ENCODE results near the gene SEMA5B.

SEMA5B gene

DNA sequence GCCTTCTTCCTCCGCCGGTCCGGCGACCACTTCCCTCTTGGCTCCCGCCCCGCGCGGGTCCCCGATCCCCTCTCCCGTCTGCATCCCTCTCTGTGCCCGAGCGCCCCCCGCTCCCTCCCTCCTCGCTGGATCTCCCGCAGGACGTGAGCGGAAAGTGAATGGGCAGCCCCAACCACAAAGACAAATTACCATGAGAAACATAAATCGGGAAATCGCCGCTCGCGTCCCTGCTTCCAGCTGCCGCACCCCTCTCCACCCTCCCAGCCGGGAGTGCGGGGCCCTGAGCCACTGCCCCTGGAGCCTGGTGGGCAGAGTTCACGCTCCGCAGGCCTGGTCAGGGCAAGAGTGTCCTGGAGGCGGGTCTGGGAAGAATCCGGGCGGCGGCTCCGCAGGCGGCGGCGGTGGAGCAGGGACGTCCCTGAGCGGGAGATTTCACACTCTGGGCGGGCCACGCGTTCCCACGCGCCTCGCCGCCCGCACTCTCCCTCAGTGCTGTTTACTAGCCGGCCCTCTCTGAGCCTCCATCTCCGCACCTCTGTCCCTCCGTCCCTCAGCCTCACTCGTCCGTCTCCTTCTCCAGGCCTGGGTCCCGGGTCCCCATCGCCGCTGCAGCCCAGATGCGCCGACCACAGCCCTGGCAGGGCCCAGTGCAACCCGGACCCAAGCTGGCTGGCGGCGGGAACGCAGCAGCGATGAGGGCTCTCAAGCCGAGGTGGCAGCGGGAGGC is 835 bp downstream of the SEMA5B start:
- DNase-seq (ENCODE audit: low read depth) = no peak
- TF ChIP-seq, protein P1, sequence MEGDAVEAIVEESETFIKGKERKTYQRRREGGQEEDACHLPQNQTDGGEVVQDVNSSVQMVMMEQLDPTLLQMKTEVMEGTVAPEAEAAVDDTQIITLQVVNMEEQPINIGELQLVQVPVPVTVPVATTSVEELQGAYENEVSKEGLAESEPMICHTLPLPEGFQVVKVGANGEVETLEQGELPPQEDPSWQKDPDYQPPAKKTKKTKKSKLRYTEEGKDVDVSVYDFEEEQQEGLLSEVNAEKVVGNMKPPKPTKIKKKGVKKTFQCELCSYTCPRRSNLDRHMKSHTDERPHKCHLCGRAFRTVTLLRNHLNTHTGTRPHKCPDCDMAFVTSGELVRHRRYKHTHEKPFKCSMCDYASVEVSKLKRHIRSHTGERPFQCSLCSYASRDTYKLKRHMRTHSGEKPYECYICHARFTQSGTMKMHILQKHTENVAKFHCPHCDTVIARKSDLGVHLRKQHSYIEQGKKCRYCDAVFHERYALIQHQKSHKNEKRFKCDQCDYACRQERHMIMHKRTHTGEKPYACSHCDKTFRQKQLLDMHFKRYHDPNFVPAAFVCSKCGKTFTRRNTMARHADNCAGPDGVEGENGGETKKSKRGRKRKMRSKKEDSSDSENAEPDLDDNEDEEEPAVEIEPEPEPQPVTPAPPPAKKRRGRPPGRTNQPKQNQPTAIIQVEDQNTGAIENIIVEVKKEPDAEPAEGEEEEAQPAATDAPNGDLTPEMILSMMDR (conservative IDR thresholded peaks at IDR 0.05; ENCODE audit: low read depth, low read length) = no peak

DNA sequence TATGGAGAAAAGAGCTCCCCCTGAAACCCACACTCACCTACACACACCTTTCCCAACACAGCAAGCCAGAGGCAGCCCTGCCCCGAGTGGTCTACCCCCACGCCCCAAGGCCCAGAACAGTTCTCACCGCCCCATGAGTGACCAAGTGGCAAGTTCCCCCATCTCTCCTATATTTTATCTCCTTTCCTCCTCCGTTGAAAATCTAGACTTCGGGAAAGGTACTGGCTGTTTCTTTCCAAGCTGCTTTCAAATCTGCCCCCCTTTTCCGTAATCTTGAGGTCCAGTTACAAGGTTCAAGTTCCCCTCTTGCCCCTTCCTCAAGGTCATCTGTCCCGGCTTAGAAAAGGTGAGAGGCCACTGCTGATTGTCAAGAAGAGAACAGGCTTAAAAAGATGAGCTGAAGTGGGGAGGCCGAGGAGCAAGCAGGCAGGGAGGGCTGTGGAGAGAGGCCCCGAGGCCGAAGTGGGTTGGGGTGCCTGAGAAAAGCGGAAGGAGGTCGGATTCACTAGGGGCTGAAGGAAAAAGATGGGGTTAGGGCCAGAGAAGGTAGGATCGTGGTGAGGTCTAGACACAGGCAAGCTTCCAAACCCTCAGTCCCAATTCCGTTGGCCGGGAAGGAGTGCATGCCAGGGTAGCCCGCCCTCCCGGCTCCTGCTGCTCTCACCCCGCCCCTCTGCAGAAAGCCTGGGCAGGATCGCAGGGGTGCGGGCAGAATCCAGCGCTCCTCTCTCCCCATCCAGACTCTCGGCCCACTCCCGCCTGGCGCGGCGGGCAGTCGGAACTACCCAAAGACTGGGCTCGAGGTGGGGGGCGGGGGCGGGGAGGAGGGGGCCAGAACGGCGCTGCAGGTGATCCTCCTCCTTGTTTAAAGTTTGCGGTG is 1.7 kb downstream of the SEMA5B start:
- H3K4me3 ChIP-seq (ENCODE audit: low read depth, low read length) = no peak overlapping the region
- no peak for DNase-seq (ENCODE audit: low read depth)
- TF ChIP-seq, protein P1 (conservative IDR thresholded peaks at IDR 0.05; ENCODE audit: low read depth, low read length) = no peak

More for the DNA sequence above, 835 bp downstream of the SEMA5B start:
- peak overlapping the region; percentile 35 for H3K4me3 ChIP-seq (ENCODE audit: low read depth, low read length)

DNA sequence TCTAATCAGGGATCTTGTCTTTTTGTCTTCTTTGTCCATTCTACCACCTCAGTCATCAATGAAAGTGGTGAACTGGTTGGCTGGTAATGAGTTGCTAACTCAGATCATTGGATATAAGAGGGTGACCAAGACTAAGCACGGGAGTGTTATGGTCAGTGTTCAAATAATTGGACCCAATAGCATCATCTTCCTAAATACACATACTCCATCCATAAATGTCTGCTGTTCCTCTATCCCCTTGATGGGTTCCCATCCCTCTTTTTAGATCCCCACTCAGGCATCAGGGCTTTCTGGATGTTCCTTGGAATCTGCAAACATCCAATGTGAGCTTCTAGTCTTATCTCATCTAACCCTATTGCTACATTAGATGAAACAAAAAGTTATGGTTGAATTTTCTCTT is 3.5 kb downstream of the SEMA5B start:
- TF ChIP-seq, protein P1 (conservative IDR thresholded peaks at IDR 0.05; ENCODE audit: low read depth, low read length) = no peak
- DNase-seq (ENCODE audit: low read depth) = no peak
- no peak overlapping the region for H3K4me3 ChIP-seq (ENCODE audit: low read depth, low read length)

DNA sequence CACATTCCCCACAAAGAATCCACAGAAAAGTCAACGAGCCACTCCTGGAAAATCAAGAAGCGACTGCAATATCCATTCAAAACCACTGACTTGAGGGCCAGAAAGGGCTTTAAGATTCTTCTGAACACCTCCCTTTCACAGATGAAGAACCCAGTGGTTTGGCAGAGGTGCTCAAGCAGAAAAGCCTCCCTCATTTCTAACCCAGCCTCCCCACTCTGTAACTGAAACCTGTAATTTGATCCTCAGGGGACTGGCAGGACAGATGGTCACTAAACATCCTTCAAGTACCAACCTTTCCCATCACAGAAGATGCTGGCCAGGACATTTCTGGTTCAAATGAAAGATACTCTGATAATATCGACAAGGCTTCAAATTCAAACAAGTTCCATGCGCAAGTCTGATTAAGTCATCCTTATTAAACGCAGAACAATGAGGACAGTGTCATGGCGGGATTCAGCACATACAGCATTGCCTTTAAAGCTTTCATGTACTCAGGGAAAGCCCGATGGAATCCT is 5.5 kb downstream of the SEMA5B start:
- TF ChIP-seq, protein P1 (conservative IDR thresholded peaks at IDR 0.05; ENCODE audit: low read depth, low read length) = no peak
- H3K4me3 ChIP-seq (ENCODE audit: low read depth, low read length) = no peak overlapping the region
- DNase-seq (ENCODE audit: low read depth) = no peak

DNA sequence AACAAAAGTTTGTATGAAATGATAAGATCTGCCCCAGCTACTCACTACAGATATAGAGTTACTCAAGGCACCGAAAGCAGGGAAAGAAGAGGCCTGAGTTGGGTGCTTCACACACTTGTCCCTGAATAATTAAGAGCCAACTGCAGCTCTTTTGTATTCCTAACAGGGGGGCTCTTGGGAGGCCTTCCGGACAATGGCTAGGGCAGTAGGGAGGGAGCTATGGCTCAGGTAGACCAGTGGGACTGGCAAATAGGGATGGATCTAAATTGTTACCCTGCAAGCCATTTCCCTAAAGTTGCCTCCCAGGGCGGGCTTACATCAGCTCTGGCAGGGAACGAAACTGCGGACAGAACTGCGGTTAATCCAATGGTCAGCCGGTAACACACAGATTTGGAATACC is 6.2 kb downstream of the SEMA5B start:
- H3K4me3 ChIP-seq (ENCODE audit: low read depth, low read length) = no peak overlapping the region
- no peak for DNase-seq (ENCODE audit: low read depth)

DNA sequence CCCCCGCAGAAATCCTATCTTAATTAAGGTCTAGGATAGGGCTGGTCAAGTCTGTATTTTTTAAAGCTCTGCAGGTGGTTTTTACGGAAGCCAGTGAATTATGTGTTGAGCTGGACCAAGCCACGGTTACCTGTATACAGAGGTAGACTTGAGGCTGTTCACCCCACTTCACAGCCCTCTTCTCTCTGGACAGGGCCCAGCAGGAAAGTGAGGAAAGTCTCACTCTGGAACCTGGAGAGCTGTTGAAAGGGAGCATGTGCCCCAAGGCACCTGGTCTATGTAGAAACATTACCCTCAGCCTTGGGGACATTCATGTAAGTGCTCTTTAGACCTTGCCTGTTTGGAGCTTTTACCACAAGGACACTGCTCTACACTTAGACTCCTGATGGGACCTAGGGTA is 6.9 kb downstream of the SEMA5B start:
- no peak overlapping the region for H3K4me3 ChIP-seq (ENCODE audit: low read depth, low read length)
- no peak for DNase-seq (ENCODE audit: low read depth)
- TF ChIP-seq, protein P1 (conservative IDR thresholded peaks at IDR 0.05; ENCODE audit: low read depth, low read length) = no peak

More for the DNA sequence above, 6.2 kb downstream of the SEMA5B start:
- TF ChIP-seq, protein P1 (conservative IDR thresholded peaks at IDR 0.05; ENCODE audit: low read depth, low read length) = no peak

All from choroid plexus epithelial cell (primary cell).